GM23248 (cell line): Measurements from ENCODE around the gene KLF7. TPM values are rescaled to one million over a fixed set of nuclear protein-coding genes. Genes with fewer than 3 reads are reported as not detected.

Experiments used
- DNase-seq: peaks from one replicate; pipeline ENCODE4 v3.0.0-alpha.2; 2015
- H2AFZ ChIP-seq: fragments of 200-600 bp; sonication (generic); 2 replicates; pipeline ENCODE4 v1.6.1; 2016; ENCODE audit warnings: antibody characterized with exemption
- H3F3A ChIP-seq: fragments of 200-600 bp; sonication (generic); 2 replicates; pipeline ENCODE4 v1.6.1; 2016; ENCODE audit warnings: mild to moderate bottlenecking, antibody characterized with exemption, mixed run types; ENCODE audit not compliant: insufficient read depth
- H3K27ac ChIP-seq: fragments of 200-600 bp; sonication (generic); 2 replicates; pipeline ENCODE4 v1.5.1; 2016; ENCODE audit warnings: mild to moderate bottlenecking
- H3K27me3 ChIP-seq: fragments of 200-600 bp; sonication (generic); replicated peaks from 2 replicates; pipeline ENCODE4 v1.6.1; 2016; ENCODE audit warnings: mild to moderate bottlenecking; ENCODE audit not compliant: insufficient read depth
- H3K36me3 ChIP-seq: fragments of 200-600 bp; sonication (generic); 2 replicates; pipeline ENCODE4 v1.6.1; 2016; ENCODE audit warnings: low read depth, mild to moderate bottlenecking
- H3K4me1 ChIP-seq: fragments of 200-600 bp; sonication (generic); 2 replicates; pipeline ENCODE4 v1.6.1; 2016; ENCODE audit warnings: mild to moderate bottlenecking; ENCODE audit not compliant: insufficient read depth
- H3K4me2 ChIP-seq: fragments of 200-600 bp; sonication (generic); one replicate; pipeline ENCODE4 v1.6.1; 2016; ENCODE audit warnings: mild to moderate bottlenecking; ENCODE audit not compliant: unreplicated experiment
- H3K4me3 ChIP-seq: fragments of 200-600 bp; sonication (generic); 2 replicates; pipeline ENCODE4 v1.5.1; 2016; ENCODE audit warnings: mild to moderate bottlenecking
- H3K79me2 ChIP-seq: fragments of 200-600 bp; sonication (generic); 2 replicates; pipeline ENCODE4 v1.6.1; 2016; ENCODE audit warnings: mild to moderate bottlenecking; ENCODE audit not compliant: insufficient read depth
- H3K9ac ChIP-seq: fragments of 200-600 bp; sonication (generic); 2 replicates; pipeline ENCODE4 v1.6.1; 2016; ENCODE audit warnings: mild to moderate bottlenecking
- H3K9me2 ChIP-seq: fragments of 200-600 bp; sonication (generic); 2 replicates; pipeline ENCODE4 v1.6.1; 2016; ENCODE audit warnings: mixed run types, mild to moderate bottlenecking, moderate library complexity; ENCODE audit not compliant: insufficient read depth
- H3K9me3 ChIP-seq: fragments of 200-600 bp; sonication (generic); one replicate; pipeline ENCODE4 v1.6.1; 2017; ENCODE audit warnings: low read depth
- H4K20me1 ChIP-seq: fragments of 200-600 bp; sonication (generic); 2 replicates; pipeline ENCODE4 v1.6.0; 2016; ENCODE audit not compliant: insufficient read depth
- EZH2 ChIP-seq: fragments of 200-600 bp; sonication (generic); IDR thresholded peaks from 2 replicates; pipeline ENCODE4 v1.6.1; 2018; ENCODE audit warnings: antibody characterized with exemption, mild to moderate bottlenecking; ENCODE audit not compliant: insufficient read depth, poor library complexity, severe bottlenecking
- EZH2phosphoT487 ChIP-seq: fragments of 200-600 bp; sonication (generic); IDR thresholded peaks from 2 replicates; pipeline ENCODE4 v1.6.1; 2018; ENCODE audit warnings: antibody characterized with exemption, moderate library complexity, mild to moderate bottlenecking, low read depth; ENCODE audit not compliant: insufficient read depth
- WGBS, 2 experiments: methylation state at CpG; one replicate each; pipeline ENCODE4 v1.1.6; 2015 to 2017; ENCODE audit warnings: low lambda C conversion rate in 2 of 2, low coverage in 1 of 2; ENCODE audit errors: missing lambda C conversion rate in 2 of 2; 5-methylcytosine and 5-hydroxymethylcytosine counted together
- in situ Hi-C: fragments of 300-500 bp; cut with MboI; formaldehyde crosslinking; loops from 2 replicates; pipeline ENCODE4 v1.15.0; 2020
- microRNA-seq: library from miRNA; unstranded; fragments of <30 nt; microRNA quantifications from one replicate; pipeline ENCODE4, GENCODE V29; 2016; ENCODE audit warnings: borderline number of aligned reads
- polyA plus RNA-seq: library from polyadenylated mRNA; unstranded; fragments of >200 nt; fragmentation: Nextera tagmentation; extraction: Ambion mirVana; gene quantifications from 2 replicates; pipeline ENCODE4 v1.2.1, GENCODE V29; 2016
- small RNA-seq: library from RNA; depleted of rRNA; stranded (forward); fragments of <200 nt; gene quantifications from one replicate; pipeline ENCODE3, GENCODE V24; 2014; ENCODE audit warnings: low read depth, low replicate concordance
- total RNA-seq: library from RNA; depleted of rRNA; stranded (reverse); fragments of >200 nt; shearing (Covaris generic); gene quantifications from 2 replicates; pipeline ENCODE4 v1.2.3, GENCODE V29; 2014; rRNA removed

The KLF7 gene
- total and polyA plus RNA-seq, 2 experiments from 2014 or later = 22.5 to 39.4 TPM

- Histone ChIP-seq H3K9me2 (no peaks in the 10 kb centered on the region), H3K79me2 (no peaks in the 10 kb centered on the region), H3K4me2 (no peak overlapping the region), H3K4me1 (no peaks in the 10 kb centered on the region), H3K27ac (no peak overlapping the region), H3K9ac (no peak overlapping the region), H3F3A (no peaks in the 10 kb centered on the region), H3K27me3 (no peaks in the 10 kb centered on the region), H3K4me3 (no peak overlapping the region), H3K36me3 (no peaks in the 10 kb centered on the region), H2AFZ (no peak overlapping the region), H4K20me1 (no peaks in the 10 kb centered on the region), H3K9me3 (no peaks in the 10 kb centered on the region)
- TF ChIP-seq EZH2 = no peak
- in situ Hi-C loops = no loop called here
- WGBS, 2 experiments = 30 to 33% methylated on average over 2 of the region's 2 CpGs
- peak; percentile 5 for DNase-seq
Observed at GRCh38 chr2:207035875-207036274, 129.9 kb downstream of the KLF7 start.

GRCh38 chr2:207032490-207032889, 133.3 kb downstream of the KLF7 start:
- Histone ChIP-seq H4K20me1 (no peaks in the 10 kb centered on the region), H3K4me1 (no peaks in the 10 kb centered on the region), H3K4me3 (no peak overlapping the region), H2AFZ (no peak overlapping the region), H3K9me2 (no peaks in the 10 kb centered on the region), H3K79me2 (no peaks in the 10 kb centered on the region), H3K36me3 (no peaks in the 10 kb centered on the region), H3F3A (no peaks in the 10 kb centered on the region), H3K9ac (no peak overlapping the region), H3K27ac (no peak overlapping the region), H3K27me3 (no peaks in the 10 kb centered on the region), H3K4me2 (no peak overlapping the region), H3K9me3 (no peaks in the 10 kb centered on the region)
- WGBS, 2 experiments = 43 to 53% methylated on average over 2 of the region's 2 CpGs
- DNase-seq = no peak
- in situ Hi-C loops = no loop called here
- no peak for TF ChIP-seq EZH2phosphoT487
- TF ChIP-seq EZH2 = no peak

Small RNAs within 50 kb of the gene (microRNA-seq; reads per million reads assigned to microRNA genes)
- gene MIR2355 (35.3 reads per million, percentile 37 among the genes with 10 or more reads in this experiment), gene MIR7845 (2.0 reads per million)

Small RNAs within 50 kb of the gene (small RNA-seq; reads per million reads assigned to genes)
- gene MIR2355 (0.31 reads per million), gene MIR7845 (not detected)

Other genes starting within 250 kb of the KLF7 start
- gene CPO, start 226.4 kb downstream of the KLF7 start, total RNA-seq = not detected in 2 replicates
- 0.20 TPM in 1 of 2 replicates, not detected in the other for gene CPO, start 226.4 kb downstream of the KLF7 start, polyA plus RNA-seq